GM18519 (cell line): ENCODE results near the gene APRT.

Source experiments
- ATAC-seq: cut with Tn5 transposase; IDR thresholded peaks from one replicate; pipeline ENCODE4 v1.9.1; 2021; ENCODE audit warnings: mild to moderate bottlenecking, moderate library complexity; ENCODE audit not compliant: unreplicated experiment, low FRiP score

The APRT gene

DNA sequence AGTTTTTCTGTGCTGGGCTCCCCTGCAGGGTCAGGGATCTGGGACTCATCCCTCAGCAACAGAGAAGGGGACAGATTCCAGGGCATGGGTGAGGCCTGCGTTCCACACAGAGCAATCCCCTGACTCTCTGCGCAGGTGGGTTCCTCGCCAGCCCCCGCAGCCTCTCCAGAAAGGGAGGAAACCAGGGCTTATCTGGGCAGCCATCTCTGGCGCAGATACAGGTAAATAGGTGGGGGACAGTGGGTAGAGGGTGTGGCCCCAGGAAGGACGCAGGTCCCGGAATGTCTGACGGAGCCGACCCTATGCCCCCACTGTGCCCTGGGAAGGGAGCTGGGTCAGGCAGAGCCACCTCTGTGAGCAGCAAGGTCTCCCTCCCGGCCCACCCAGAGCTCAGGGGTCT is 49.9 kb downstream of the APRT start:
- no peak for ATAC-seq

DNA sequence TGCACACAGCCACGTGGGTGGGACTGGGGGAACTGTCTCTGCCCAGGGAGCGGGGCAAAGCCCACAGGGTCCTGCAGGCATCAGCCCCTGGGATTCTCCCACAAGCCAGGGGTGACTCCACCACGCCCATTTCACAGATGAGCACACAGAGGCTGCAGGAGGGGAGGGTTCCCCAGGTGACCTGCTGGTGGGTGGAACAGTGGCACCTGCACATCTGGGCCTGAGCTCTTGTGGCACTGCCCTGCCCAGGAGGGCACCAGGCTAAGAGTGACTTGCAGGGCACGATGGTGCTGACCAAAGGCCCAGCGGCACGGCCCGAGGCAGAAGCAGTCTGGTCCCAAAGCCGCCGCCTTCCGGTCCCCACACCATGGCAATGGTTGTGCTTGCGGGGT is 50.6 kb downstream of the APRT start:
- ATAC-seq = no peak

DNA sequence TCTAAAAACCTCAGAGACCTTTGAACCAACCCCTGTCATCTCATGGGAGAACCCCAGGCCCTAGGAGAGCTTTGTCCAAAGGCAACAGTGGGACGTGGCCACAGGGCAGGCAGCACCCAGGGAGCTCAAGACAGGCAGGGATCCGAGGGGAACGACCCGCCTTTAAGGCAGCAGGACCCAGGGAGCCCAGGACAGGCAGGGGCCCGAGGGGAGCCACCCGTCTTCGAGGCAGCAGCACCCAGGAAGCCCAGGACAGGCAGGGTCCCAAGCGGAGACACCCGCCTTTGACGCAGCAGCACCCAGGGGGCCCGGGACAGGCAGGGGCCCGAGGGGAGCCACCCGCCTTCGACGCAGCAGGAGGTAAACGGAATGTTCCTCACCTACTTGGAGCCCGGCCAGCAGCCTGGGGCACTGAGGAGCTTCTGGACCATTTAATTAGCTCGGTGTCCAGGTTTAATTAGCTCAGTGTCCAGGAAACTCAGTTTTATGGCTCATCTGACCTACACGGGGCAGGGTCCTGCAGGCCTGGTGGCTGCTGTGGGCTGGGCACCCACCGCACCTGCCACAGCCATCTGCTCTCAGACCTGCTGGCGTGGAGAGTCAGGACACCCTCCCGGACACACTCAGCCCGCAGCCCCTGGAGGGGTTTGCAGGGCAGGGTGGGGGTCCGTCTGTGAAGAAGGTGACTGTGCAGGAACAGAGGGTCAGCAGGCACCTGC is 51.1 kb downstream of the APRT start:
- ATAC-seq = no peak

DNA sequence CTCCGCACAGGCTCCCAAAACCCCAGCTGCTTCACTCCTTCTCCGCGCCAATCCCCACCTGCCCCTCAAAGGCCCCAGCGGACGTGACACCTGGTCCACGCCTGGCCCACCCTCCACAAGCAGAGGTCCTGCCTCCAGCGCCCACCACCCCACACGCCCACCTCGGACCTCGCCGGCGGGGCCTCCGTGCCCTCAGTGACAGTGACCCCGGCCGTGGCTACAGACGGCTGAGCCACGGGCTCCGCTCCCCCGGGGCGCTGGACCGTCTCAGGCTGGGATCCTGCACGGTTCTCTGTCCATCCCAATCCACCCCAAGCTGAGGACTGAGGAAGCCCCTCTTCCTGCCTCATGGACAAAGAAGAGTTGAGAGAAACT is 51.8 kb downstream of the APRT start:
- ATAC-seq = no peak
